Astrocyte of the cerebellum (primary cell): ENCODE data around the gene LYRM1.
"Not testable (repeated sequence)": the region's sequence is repeated elsewhere in the genome, so short reads cannot be mapped to it uniquely, and the experiment has no call there.

Source experiments
- DNase-seq: peaks from one replicate; pipeline ENCODE4 v3.0.0-alpha.2; 2011; ENCODE audit warnings: low read depth
- H3K4me3 ChIP-seq: 2 replicates; pipeline ENCODE4 v1.5.1; 2011; ENCODE audit warnings: mild to moderate bottlenecking, low read depth, low read length, moderate library complexity
- CTCF ChIP-seq: IDR thresholded peaks from 2 replicates; pipeline ENCODE4 v1.5.1; 2012; ENCODE audit warnings: low read length, low read depth, moderate library complexity, mild to moderate bottlenecking; ENCODE audit errors: missing control alignments
- in situ Hi-C: cut with HindIII; loops from 2 replicates; pipeline ENCODE4 v1.10.0; 2017; ENCODE audit warnings: low sequenced_read_pairs

Gene LYRM1

GRCh38 chr16:20939611-20940010 is 39.0 kb downstream of the LYRM1 start:
- no peak for DNase-seq
- TF ChIP-seq CTCF: no peak
- in situ Hi-C loops: no loop called here
- H3K4me3 ChIP-seq: no peak overlapping the region

GRCh38 chr16:20940871-20941635 is 40.5 kb downstream of the LYRM1 start:
- TF ChIP-seq CTCF: no peak
- in situ Hi-C loops: no loop called here
- DNase-seq: no peak
- H3K4me3 ChIP-seq: no peak overlapping the region

- DNase-seq: no peak
- no peak for TF ChIP-seq CTCF
- no peak overlapping the region for H3K4me3 ChIP-seq
- in situ Hi-C loops: no loop called here
Observed at GRCh38 chr16:20941636-20941926, 41.0 kb downstream of the LYRM1 start.

GRCh38 chr16:20942256-20942655 is 41.7 kb downstream of the LYRM1 start:
- no peak for TF ChIP-seq CTCF
- no peak for DNase-seq
- in situ Hi-C loops: no loop called here

GRCh38 chr16:20944861-20945574 is 44.4 kb downstream of the LYRM1 start:
- H3K4me3 ChIP-seq: no peak overlapping the region
- no peak for TF ChIP-seq CTCF
- no peak for DNase-seq
- in situ Hi-C loops: no loop called here

More at GRCh38 chr16:20942256-20942655, 41.7 kb downstream of the LYRM1 start:
- no peak overlapping the region for H3K4me3 ChIP-seq

GRCh38 chr16:20945575-20945875 is 45.0 kb downstream of the LYRM1 start:
- in situ Hi-C loops, H3K4me3 ChIP-seq, DNase-seq: not testable (repeated sequence)

- in situ Hi-C loops: no loop called here
- TF ChIP-seq CTCF: no peak
- DNase-seq: no peak
- H3K4me3 ChIP-seq: no peak overlapping the region
Observed at GRCh38 chr16:20946015-20946629, 45.6 kb downstream of the LYRM1 start.
